Activated CD8-positive, alpha-beta T cell treated with anti-CD3 and anti-CD28 coated beads, Interleukin-2, amount 10 ng/mL, durations not matched to agents 7 days and 5 days (primary cell): ENCODE measurements around the gene CAMSAP2. TPM values are rescaled to one million over a fixed set of nuclear protein-coding genes. Genes with fewer than 3 reads are reported as not detected.

Experiments
- ATAC-seq: fragments of 150-1000 bp; cut with Tn5 transposase; one replicate; pipeline ENCODE4 v1.10.0; 2021; ENCODE audit warnings: moderate library complexity
- CTCF ChIA-PET: fragments of 350-600 bp; sonication (Branson Sonifier 250); formaldehyde crosslinking; loops from one replicate; lab custom pipeline; 2021; ENCODE audit warnings: antibody characterized with exemption; lab: Charles Lee
- POLR2A ChIA-PET: fragments of 350-600 bp; sonication (Branson Sonifier 250); formaldehyde crosslinking; loops from one replicate; lab custom pipeline; 2021; ENCODE audit warnings: antibody characterized with exemption; lab: Charles Lee
- DNase-seq: peaks from one replicate; pipeline ENCODE4 v3.0.0-alpha.2; 2020
- H3K27ac Mint-ChIP-seq: one replicate; pipeline ENCODE4 v1.8.0; 2021; ENCODE audit warnings: mild to moderate bottlenecking, mixed read lengths
- H3K27me3 Mint-ChIP-seq: one replicate; pipeline ENCODE4 v1.8.0; 2021; ENCODE audit warnings: low read depth, mixed read lengths
- H3K36me3 Mint-ChIP-seq: one replicate; pipeline ENCODE4 v1.8.0; 2021; ENCODE audit warnings: low read depth, mixed read lengths
- H3K4me1 Mint-ChIP-seq: one replicate; pipeline ENCODE4 v1.8.0; 2021; ENCODE audit warnings: low read depth, mixed read lengths
- H3K4me3 Mint-ChIP-seq: one replicate; pipeline ENCODE4 v1.8.0; 2021; ENCODE audit warnings: mild to moderate bottlenecking, mixed read lengths
- H3K9me3 Mint-ChIP-seq: one replicate; pipeline ENCODE4 v1.8.0; 2022; ENCODE audit warnings: mixed read lengths; ENCODE audit not compliant: insufficient read depth
- total RNA-seq, 2 experiments: library from RNA; stranded (reverse); gene quantifications; one replicate each; pipeline ENCODE4 v1.2.3, GENCODE V29; 2021

CAMSAP2 gene
- total RNA-seq: under 1 TPM in 1 of 2 experiments, not detected in 1; 0.13 TPM

- Mint-ChIP-seq H3K27me3 (peaks cover 35% of the 10 kb centered on the region), H3K36me3 (no peaks in the 10 kb centered on the region), H3K4me1 (peaks cover 11% of the 10 kb centered on the region), H3K4me3 (peak within 1 kb of the TSS; percentile 81), H3K9me3 (no peaks in the 10 kb centered on the region), H3K27ac (no peak within 1 kb of the TSS)
- CTCF ChIA-PET: interaction anchor here (1.0 to 1.7 kb wide), 3 partner anchors 9 to 116 kb away, joined by 3 to 7 read pairs (median 4); no protein-coding TSS in a partner anchor
- DNase-seq: peak; percentile 48
- POLR2A ChIA-PET: no interaction called here
- peak; percentile 70 for ATAC-seq
Measured at GRCh38 chr1:200738327-200738948, at the start of gene CAMSAP2. TSS of gene CAMSAP2 (plus strand) at chr1:200738893. CDS start at chr1:200739828, 935 bp downstream.

- no peak overlapping the region for H3K27ac Mint-ChIP-seq
- DNase-seq (no peak), ATAC-seq (no peak)
- no peak overlapping the region for H3K4me3 Mint-ChIP-seq
- H3K27me3 Mint-ChIP-seq: peaks cover 12% of the 10 kb centered on the region
- H3K4me1 Mint-ChIP-seq: no peaks in the 10 kb centered on the region
- no peaks in the 10 kb centered on the region for H3K9me3 Mint-ChIP-seq
- no peaks in the 10 kb centered on the region for H3K36me3 Mint-ChIP-seq
- POLR2A ChIA-PET: no interaction called here
- CTCF ChIA-PET: no interaction called here
Measured at GRCh38 chr1:200692316-200692715, 46.4 kb upstream of the CAMSAP2 start.

- DNase-seq (no peak), ATAC-seq (no peak)
- Mint-ChIP-seq H3K27ac (no peak overlapping the region), H3K4me3 (no peak overlapping the region), H3K9me3 (no peaks in the 10 kb centered on the region), H3K36me3 (no peaks in the 10 kb centered on the region), H3K4me1 (no peaks in the 10 kb centered on the region), H3K27me3 (peaks cover 12% of the 10 kb centered on the region)
- POLR2A ChIA-PET: no interaction called here
- CTCF ChIA-PET: no interaction called here
Measured at GRCh38 chr1:200693327-200693726, 45.4 kb upstream of the CAMSAP2 start.

DNA sequence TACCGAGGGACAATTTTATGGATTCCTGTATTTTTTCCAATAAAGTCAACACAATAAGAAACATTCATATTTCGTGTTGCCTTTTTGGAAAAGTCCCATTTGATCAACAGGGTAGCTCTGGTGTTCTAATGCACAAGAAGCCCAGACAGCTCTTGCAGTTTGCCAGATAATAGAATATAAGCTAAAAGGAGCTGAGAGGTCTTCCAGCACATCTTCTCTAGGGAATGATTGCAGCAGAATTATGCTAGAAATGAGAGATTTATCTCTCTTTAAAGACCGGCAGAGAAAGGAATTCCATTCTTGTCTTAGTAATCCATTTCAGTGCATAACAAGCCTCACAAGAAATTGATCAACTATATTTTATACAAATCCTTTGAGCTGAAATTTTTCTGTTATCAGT lies 44.0 kb upstream of the CAMSAP2 start:
- Mint-ChIP-seq H3K4me1 (no peaks in the 10 kb centered on the region), H3K36me3 (no peaks in the 10 kb centered on the region), H3K4me3 (no peak overlapping the region), H3K27ac (no peak overlapping the region), H3K27me3 (peaks cover 12% of the 10 kb centered on the region), H3K9me3 (no peaks in the 10 kb centered on the region)
- CTCF ChIA-PET: no interaction called here
- POLR2A ChIA-PET: no interaction called here
- no peak for ATAC-seq
- DNase-seq: no peak

GRCh38 chr1:200699871-200700270 lies 38.8 kb upstream of the CAMSAP2 start:
- H3K9me3 Mint-ChIP-seq: no peaks in the 10 kb centered on the region
- no peaks in the 10 kb centered on the region for H3K36me3 Mint-ChIP-seq
- H3K27ac Mint-ChIP-seq: no peak overlapping the region
- ATAC-seq (no peak), DNase-seq (no peak)
- CTCF ChIA-PET: no interaction called here
- H3K27me3 Mint-ChIP-seq: peaks cover 8% of the 10 kb centered on the region
- H3K4me3 Mint-ChIP-seq: no peak overlapping the region
- no peaks in the 10 kb centered on the region for H3K4me1 Mint-ChIP-seq
- POLR2A ChIA-PET: no interaction called here

- ChIA-PET POLR2A (no interaction called here), CTCF (no interaction called here)
- no peak overlapping the region for H3K4me3 Mint-ChIP-seq
- H3K27me3 Mint-ChIP-seq: peaks cover 9% of the 10 kb centered on the region
- H3K36me3 Mint-ChIP-seq: no peaks in the 10 kb centered on the region
- no peak for ATAC-seq
- no peaks in the 10 kb centered on the region for H3K4me1 Mint-ChIP-seq
- no peak overlapping the region for H3K27ac Mint-ChIP-seq
- DNase-seq: no peak
- no peaks in the 10 kb centered on the region for H3K9me3 Mint-ChIP-seq
Measured at GRCh38 chr1:200704986-200705500, 33.6 kb upstream of the CAMSAP2 start.

DNA sequence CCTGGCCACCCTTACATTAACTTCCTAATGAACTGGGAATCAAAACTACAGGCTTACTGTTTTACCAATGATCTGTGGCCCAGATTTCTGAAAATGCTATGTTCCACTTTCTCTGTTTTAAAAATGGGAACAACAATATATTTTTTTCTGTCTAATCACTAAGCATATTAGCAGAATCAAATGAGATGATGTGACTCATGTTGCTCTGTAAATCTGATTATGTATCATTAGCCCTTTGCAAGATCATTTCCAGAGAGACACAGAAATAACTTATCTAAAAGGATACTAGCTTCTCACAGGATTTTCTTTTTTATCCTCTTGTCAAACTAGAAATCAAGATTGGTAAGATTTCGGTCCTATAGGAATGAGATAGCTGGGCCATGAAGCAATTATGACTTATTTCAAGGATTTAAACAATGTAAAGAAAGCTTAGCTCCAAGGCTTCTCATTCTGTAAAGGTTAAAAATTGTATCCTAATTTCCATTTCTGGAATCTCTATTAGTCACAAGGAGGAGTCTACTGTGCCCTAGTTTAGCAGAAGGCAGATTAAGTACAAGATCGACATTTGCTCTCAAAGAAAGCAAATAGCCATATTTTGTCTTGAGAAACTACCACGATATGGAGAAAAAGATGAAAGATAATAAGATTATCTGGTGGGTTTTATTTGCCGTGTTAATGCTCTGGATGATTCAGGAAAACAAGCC lies 32.4 kb upstream of the CAMSAP2 start:
- no peak overlapping the region for H3K27ac Mint-ChIP-seq
- H3K9me3 Mint-ChIP-seq: no peaks in the 10 kb centered on the region
- no peak for DNase-seq
- peaks cover 7% of the 10 kb centered on the region for H3K27me3 Mint-ChIP-seq
- H3K4me1 Mint-ChIP-seq: no peaks in the 10 kb centered on the region
- no peak overlapping the region for H3K4me3 Mint-ChIP-seq
- ChIA-PET CTCF (interaction anchor here (0.7 kb wide), 1 partner anchor 79 kb away, joined by 3 read pairs; no protein-coding TSS in a partner anchor), POLR2A (no interaction called here)
- H3K36me3 Mint-ChIP-seq: no peaks in the 10 kb centered on the region
- ATAC-seq: no peak

DNA sequence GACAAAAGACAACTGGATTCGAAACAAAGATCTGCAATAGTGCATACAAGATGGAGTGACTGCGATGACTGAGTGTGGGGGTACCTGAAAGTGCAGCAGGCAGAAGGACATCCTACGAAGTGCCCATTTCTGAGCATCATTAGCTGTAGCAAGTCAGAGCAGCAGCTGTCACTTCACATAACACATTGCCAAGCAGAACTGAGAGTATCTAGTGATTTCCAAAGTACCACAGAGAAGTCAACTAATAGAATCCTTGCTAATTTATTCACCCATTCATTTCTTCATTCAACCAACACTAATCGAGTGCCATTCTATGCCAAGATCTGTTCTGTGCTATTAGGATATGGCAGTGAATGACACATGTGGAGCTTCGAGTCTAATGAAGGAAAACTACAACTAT lies 31.6 kb upstream of the CAMSAP2 start:
- peaks cover 6% of the 10 kb centered on the region for H3K27me3 Mint-ChIP-seq
- ChIA-PET CTCF (no interaction called here), POLR2A (no interaction called here)
- no peak for ATAC-seq
- H3K9me3 Mint-ChIP-seq: no peaks in the 10 kb centered on the region
- no peak overlapping the region for H3K4me3 Mint-ChIP-seq
- no peaks in the 10 kb centered on the region for H3K4me1 Mint-ChIP-seq
- no peak for DNase-seq
- H3K27ac Mint-ChIP-seq: no peak overlapping the region
- no peaks in the 10 kb centered on the region for H3K36me3 Mint-ChIP-seq

- Mint-ChIP-seq H3K4me1 (no peaks in the 10 kb centered on the region), H3K36me3 (no peaks in the 10 kb centered on the region), H3K4me3 (no peak overlapping the region), H3K27ac (no peak overlapping the region), H3K27me3 (peaks cover 4% of the 10 kb centered on the region), H3K9me3 (no peaks in the 10 kb centered on the region)
- ATAC-seq (no peak), DNase-seq (no peak)
- CTCF ChIA-PET: no interaction called here
- POLR2A ChIA-PET: no interaction called here
Measured at GRCh38 chr1:200708161-200708560, 30.5 kb upstream of the CAMSAP2 start.

- Mint-ChIP-seq H3K4me1 (no peaks in the 10 kb centered on the region), H3K27me3 (peaks cover 5% of the 10 kb centered on the region), H3K9me3 (no peaks in the 10 kb centered on the region), H3K27ac (no peak overlapping the region), H3K4me3 (no peak overlapping the region), H3K36me3 (no peaks in the 10 kb centered on the region)
- ChIA-PET CTCF (interaction anchor here (0.9 kb wide), 1 partner anchor 39 kb away, joined by 3 read pairs; the partner anchor contains the start of gene DDX59), POLR2A (no interaction called here)
- ATAC-seq (no peak), DNase-seq (no peak)
Measured at GRCh38 chr1:200708769-200709168, 29.9 kb upstream of the CAMSAP2 start.

DNA sequence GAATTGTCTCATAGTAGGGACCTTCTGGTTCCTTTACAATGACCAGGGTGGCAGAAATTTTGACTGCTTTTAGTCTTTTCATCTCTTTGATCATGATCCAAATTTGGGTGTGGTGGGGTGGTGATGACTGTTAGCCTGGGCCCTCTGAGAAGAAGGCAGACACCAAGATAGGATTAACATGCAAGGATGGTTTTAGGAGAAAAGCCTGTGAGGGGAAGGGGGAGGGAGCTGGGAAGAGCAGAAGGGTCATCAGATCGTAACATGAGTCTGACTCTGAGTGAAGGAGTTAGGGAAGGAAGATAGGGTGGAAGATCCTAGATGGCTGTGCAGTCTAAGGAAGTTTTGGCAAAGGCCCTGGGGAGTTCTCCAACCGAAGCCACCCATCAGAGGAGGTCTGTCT lies 28.5 kb upstream of the CAMSAP2 start:
- DNase-seq (no peak), ATAC-seq (no peak)
- Mint-ChIP-seq H3K4me1 (no peaks in the 10 kb centered on the region), H3K9me3 (no peaks in the 10 kb centered on the region), H3K4me3 (no peak overlapping the region), H3K27me3 (peaks cover 7% of the 10 kb centered on the region), H3K36me3 (no peaks in the 10 kb centered on the region), H3K27ac (no peak overlapping the region)
- CTCF ChIA-PET: interaction anchor here (0.9 kb wide), 1 partner anchor 10 kb away, joined by 3 read pairs; no protein-coding TSS in a partner anchor
- POLR2A ChIA-PET: no interaction called here

DNA sequence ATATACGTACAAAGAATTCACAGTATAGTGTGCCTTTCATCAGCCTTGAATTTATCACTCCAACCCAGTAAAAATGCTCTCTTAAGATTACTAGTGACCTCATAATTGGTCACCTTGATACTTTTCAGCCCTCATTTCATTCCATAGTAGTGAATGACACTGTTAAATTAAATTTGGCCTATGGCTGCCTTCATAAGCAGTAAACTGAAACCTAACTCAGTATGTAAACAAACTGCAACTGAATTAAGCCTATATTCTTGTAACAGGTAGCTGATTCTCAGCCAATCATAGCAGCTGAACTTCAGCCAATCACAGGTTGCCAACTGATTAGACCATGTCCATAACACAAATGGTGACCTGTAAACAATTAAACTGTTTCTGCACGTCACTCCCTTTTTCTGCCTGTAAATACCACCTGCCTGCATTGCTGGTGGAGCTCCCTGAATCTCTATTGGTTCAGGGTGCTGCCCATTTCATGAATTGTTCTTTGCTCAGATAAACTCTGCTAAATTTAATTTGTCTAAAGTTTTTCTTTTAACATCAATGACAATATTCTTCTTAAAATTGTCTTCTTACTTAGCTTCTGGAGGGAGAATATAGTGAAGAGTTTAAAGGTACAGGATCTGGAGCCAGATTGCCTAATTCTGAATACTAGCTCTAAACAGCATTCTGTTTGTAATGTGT lies 24.0 kb upstream of the CAMSAP2 start:
- H3K9me3 Mint-ChIP-seq: no peaks in the 10 kb centered on the region
- ATAC-seq (no peak), DNase-seq (no peak)
- H3K36me3 Mint-ChIP-seq: no peaks in the 10 kb centered on the region
- ChIA-PET CTCF (no interaction called here), POLR2A (no interaction called here)
- no peaks in the 10 kb centered on the region for H3K4me1 Mint-ChIP-seq
- no peak overlapping the region for H3K27ac Mint-ChIP-seq
- peaks cover 24% of the 10 kb centered on the region for H3K27me3 Mint-ChIP-seq
- H3K4me3 Mint-ChIP-seq: no peak overlapping the region
